ENCODE measurements around the gene COG2.

The COG2 gene

DNA sequence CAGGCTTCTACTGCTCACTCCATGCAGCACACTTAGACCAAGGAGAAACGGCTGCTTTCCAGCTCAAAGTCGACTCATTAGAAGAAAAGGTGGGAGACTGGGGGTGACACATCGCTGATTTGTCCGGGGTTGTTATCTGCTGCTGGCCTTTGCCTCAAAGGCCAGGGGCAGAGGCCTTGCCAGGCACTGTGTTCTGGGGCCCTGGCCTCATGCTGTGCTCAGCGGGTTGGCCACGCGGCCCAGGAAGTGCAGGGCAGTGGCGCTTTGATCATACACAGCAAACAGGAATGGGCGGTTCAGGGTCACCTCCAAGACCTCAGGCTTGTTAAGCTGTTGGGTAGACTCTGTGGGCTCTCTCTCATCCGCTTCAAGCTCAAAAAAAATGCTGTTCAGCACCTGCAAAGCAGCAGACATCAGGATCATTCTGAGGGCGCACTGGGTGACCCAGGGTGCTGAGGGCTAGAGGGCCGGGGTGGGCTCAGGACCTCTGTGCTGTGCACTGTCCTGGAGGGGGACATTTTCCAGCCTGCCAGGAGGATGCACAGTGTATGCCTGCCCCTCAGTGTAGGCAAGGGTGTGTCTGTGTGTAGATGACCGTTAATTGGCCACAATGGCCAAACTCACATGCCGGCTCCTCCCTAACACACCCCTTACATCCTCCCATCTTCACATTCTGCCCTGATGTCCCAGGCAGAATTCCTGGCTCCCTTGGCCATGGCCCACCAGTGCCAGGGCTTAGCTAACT lies 60.8 kb downstream of the COG2 start:
- Histone ChIP-seq H3K4me2 (ENCODE audit: low read length) (no peak overlapping the region), H3K27me3 (ENCODE audit: control insufficient read depth, insufficient read depth, low read length) (no peaks in the 10 kb centered on the region), H3K4me3 (ENCODE audit: low read depth, low read length) (no peak overlapping the region), H2AFZ (peak overlapping the region; percentile 46), H3K79me2 (no peaks in the 10 kb centered on the region), H3K27ac (no peak overlapping the region), H3K9me3 (ENCODE audit: control insufficient read depth, low read length) (no peaks in the 10 kb centered on the region), H3K9ac (no peak overlapping the region), H3K36me3 (ENCODE audit: control insufficient read depth, insufficient read depth, low read length) (no peaks in the 10 kb centered on the region), H3K4me1 (no peaks in the 10 kb centered on the region)
- TF ChIP-seq, protein P1, sequence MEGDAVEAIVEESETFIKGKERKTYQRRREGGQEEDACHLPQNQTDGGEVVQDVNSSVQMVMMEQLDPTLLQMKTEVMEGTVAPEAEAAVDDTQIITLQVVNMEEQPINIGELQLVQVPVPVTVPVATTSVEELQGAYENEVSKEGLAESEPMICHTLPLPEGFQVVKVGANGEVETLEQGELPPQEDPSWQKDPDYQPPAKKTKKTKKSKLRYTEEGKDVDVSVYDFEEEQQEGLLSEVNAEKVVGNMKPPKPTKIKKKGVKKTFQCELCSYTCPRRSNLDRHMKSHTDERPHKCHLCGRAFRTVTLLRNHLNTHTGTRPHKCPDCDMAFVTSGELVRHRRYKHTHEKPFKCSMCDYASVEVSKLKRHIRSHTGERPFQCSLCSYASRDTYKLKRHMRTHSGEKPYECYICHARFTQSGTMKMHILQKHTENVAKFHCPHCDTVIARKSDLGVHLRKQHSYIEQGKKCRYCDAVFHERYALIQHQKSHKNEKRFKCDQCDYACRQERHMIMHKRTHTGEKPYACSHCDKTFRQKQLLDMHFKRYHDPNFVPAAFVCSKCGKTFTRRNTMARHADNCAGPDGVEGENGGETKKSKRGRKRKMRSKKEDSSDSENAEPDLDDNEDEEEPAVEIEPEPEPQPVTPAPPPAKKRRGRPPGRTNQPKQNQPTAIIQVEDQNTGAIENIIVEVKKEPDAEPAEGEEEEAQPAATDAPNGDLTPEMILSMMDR (IDR thresholded peaks at IDR 0.05) = no peak

DNA sequence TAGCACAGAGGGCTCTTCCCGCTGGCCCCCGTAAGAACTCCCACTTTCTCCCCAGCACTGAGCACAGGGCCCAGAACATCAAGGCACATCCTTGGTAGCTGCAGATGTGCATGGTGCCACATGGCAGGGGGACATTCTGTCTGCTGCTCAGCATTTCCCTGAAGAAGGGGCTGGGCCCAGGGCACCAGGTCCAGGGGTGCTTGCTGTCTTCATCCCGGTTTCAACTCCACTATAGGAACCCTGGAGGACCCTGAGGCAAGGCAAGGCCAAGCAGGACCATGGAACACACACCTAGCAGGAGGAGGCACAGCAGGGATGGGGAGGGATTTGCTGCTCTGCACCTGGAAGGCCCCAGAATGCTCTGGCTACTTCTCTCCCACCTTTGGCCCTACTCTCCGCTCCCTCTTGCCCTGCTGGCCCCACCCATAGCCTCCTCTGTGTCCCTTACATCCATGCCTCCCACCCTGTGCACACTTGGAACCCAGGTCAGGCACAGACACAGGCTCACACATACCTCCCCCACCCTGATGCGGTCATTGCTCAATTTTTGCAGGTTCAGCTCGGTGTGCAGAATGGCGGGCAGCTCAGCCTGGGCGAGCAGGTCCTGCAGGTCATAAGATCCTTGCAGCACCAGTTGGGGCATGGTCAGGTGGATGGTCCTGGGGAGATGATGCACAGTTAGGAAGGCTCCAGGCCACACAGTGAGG lies 61.6 kb downstream of the COG2 start:
- no peaks in the 10 kb centered on the region for H3K4me1 ChIP-seq
- H3K27me3 ChIP-seq (ENCODE audit: control insufficient read depth, insufficient read depth, low read length) = no peaks in the 10 kb centered on the region
- H3K4me3 ChIP-seq (ENCODE audit: low read depth, low read length) = no peak overlapping the region
- no peak overlapping the region for H3K9ac ChIP-seq
- H3K79me2 ChIP-seq = no peaks in the 10 kb centered on the region
- no peak overlapping the region for H3K4me2 ChIP-seq (ENCODE audit: low read length)
- TF ChIP-seq, protein P1 (IDR thresholded peaks at IDR 0.05) = no peak
- no peaks in the 10 kb centered on the region for H3K9me3 ChIP-seq (ENCODE audit: control insufficient read depth, low read length)
- no peaks in the 10 kb centered on the region for H3K36me3 ChIP-seq (ENCODE audit: control insufficient read depth, insufficient read depth, low read length)
- H2AFZ ChIP-seq = no peak overlapping the region
- no peak overlapping the region for H3K27ac ChIP-seq

DNA sequence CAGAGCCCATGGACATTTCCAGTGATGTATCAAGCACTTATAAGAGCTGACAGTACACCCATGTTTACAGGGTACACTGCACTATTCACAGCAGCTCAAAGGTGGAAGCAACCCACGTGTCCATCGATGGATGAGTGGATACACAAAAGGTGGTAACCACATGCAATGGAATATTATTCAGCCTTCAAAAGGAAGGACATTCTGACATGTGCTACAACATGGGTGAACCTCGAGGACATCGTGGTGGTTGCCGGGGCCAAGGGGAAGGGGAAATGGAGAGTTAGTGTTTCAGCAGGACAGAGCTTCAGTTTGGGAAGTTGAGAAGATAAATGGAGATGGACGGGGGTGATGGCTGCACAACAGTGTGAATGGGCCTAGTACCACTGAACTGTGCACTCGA lies 62.5 kb downstream of the COG2 start:
- H3K27ac ChIP-seq = no peak overlapping the region
- no peaks in the 10 kb centered on the region for H3K36me3 ChIP-seq (ENCODE audit: control insufficient read depth, insufficient read depth, low read length)
- H2AFZ ChIP-seq = no peak overlapping the region

DNA sequence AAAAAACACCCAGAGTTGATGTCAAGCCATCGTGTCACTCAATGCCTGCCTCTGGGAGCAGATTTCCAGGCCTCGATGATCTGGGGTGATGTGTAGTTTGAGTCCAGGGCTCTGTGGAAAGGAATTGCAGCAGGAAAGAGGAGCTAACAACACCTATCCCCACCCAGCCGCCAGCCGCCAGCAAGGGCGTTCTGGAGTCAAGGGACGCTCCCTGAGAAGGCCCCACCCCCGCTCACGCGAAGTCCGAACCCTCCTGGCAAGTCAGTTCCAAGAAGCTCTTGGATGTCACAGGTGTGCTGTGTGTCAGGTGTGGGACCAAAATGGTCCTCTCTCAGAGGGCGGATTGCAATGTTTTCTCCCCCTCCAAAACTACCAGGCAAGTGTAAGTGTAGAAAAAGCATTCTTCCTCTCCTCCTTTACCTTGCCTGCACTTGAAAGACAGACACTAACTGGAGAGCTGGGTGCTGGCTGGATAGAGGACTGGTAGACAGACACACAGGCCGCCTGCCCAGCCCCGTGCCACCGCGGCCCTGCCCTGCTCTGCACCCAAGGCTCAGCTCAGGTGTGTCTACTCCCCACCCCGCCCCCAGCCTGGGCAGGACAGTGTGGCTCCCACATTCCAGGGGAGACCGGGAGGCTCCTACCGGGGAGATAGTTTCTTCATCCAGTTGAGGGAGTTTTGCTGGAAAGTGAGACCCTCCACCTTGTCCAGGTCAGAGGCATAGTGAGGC lies 63.2 kb downstream of the COG2 start:
- TF ChIP-seq, protein P1 (IDR thresholded peaks at IDR 0.05) = no peak
- no peak overlapping the region for H2AFZ ChIP-seq
- H3K4me2 ChIP-seq (ENCODE audit: low read length) = no peak overlapping the region
- no peaks in the 10 kb centered on the region for H3K36me3 ChIP-seq (ENCODE audit: control insufficient read depth, insufficient read depth, low read length)
- no peak overlapping the region for H3K4me3 ChIP-seq (ENCODE audit: low read depth, low read length)
- no peaks in the 10 kb centered on the region for H3K27me3 ChIP-seq (ENCODE audit: control insufficient read depth, insufficient read depth, low read length)
- H3K4me1 ChIP-seq = no peaks in the 10 kb centered on the region
- no peaks in the 10 kb centered on the region for H3K9me3 ChIP-seq (ENCODE audit: control insufficient read depth, low read length)
- H3K9ac ChIP-seq = no peak overlapping the region
- no peak overlapping the region for H3K27ac ChIP-seq
- H3K79me2 ChIP-seq = no peaks in the 10 kb centered on the region

More for the DNA sequence above, 62.5 kb downstream of the COG2 start:
- Histone ChIP-seq H3K4me3 (ENCODE audit: low read depth, low read length) (no peak overlapping the region), H3K9ac (no peak overlapping the region), H3K27me3 (ENCODE audit: control insufficient read depth, insufficient read depth, low read length) (no peaks in the 10 kb centered on the region), H3K79me2 (no peaks in the 10 kb centered on the region), H3K4me2 (ENCODE audit: low read length) (no peak overlapping the region), H3K9me3 (ENCODE audit: control insufficient read depth, low read length) (no peaks in the 10 kb centered on the region), H3K4me1 (no peaks in the 10 kb centered on the region)
- TF ChIP-seq, protein P1 (IDR thresholded peaks at IDR 0.05) = no peak

Data from parathyroid adenoma (tissue), 2 donors.